ENCODE measurements around the gene CT55.

The CT55 gene

DNA sequence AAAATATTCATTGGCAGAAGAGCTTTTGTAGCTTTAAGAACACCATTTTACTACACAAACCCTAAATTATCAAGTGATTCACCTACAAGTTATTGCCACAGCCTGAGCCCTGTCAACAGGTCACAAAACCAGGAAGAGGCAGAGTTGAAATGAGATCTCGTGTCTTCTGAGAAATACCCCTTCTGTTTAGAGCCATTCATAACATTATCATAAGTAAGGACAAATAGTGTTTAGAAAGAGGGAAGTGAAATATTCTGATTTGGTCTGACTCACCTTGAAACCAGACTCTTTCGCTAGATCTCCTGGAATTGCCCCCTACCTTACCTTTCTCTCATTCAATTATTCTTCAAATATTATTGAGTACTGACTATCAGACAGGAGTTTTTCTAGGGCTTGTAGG, 56.8 kb downstream of the CT55 start:
- DNase-seq (ENCODE audit: low read depth): peak; percentile 44
- TF ChIP-seq, protein P1, sequence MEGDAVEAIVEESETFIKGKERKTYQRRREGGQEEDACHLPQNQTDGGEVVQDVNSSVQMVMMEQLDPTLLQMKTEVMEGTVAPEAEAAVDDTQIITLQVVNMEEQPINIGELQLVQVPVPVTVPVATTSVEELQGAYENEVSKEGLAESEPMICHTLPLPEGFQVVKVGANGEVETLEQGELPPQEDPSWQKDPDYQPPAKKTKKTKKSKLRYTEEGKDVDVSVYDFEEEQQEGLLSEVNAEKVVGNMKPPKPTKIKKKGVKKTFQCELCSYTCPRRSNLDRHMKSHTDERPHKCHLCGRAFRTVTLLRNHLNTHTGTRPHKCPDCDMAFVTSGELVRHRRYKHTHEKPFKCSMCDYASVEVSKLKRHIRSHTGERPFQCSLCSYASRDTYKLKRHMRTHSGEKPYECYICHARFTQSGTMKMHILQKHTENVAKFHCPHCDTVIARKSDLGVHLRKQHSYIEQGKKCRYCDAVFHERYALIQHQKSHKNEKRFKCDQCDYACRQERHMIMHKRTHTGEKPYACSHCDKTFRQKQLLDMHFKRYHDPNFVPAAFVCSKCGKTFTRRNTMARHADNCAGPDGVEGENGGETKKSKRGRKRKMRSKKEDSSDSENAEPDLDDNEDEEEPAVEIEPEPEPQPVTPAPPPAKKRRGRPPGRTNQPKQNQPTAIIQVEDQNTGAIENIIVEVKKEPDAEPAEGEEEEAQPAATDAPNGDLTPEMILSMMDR (IDR thresholded peaks at IDR 0.05; ENCODE audit: low read depth, low read length, missing control alignments): no peak
- no peak overlapping the region for H3K4me3 ChIP-seq (ENCODE audit: low read depth, low read length)

DNA sequence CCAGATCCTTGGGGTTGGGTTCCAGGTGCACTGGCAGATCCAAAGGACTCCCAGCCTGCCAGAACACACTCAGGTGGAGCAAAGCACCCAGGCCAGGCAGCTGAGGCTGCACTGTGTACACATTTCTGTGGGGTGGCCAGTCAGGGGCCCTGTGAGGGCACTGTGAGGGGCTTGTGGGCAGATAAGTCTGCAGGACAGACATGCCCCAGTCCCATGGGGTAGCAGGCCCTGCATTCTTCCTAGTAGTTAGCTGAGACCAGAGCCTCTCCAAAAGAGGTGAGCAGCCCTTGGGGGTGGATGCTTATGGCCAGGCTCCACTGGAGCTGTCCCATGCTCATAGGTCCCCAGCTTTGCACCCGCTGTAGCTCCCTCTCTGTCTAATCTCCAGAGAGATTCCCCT, 58.5 kb downstream of the CT55 start:
- TF ChIP-seq, protein P1 (IDR thresholded peaks at IDR 0.05; ENCODE audit: low read depth, low read length, missing control alignments): no peak
- no peak overlapping the region for H3K4me3 ChIP-seq (ENCODE audit: low read depth, low read length)
- no peak for DNase-seq (ENCODE audit: low read depth)

DNA sequence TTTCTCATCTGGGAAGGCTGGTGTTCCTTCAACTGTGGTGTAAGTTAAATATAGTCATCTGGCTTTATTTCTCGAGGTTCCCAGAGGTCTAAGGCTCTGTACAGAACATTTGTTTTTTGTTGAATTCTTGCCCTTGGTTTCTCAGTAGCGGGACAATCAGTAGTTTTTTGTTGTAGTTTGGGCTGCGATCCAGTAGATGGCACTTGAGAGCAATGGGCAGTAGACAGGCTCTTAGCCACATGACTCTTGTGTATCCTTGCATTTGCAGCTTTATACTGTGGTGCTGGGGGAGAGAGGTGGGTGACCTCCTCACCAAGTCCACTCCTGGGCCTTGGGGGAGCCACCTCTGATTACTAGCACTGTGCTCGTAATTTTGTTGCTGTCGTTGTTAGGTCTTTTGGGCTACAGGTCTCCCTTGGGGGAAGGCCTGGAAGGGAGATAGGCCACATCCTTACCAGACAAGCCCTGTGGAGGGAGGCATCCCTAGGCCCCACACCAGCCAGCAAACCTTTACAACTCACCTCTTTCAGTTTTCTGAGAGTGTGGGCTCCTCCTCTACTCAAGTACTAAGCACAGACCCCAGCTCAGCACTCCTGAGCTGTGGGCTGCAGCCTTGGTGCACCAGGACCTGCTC, 59.0 kb downstream of the CT55 start:
- H3K4me3 ChIP-seq (ENCODE audit: low read depth, low read length): no peak overlapping the region
- TF ChIP-seq, protein P1 (IDR thresholded peaks at IDR 0.05; ENCODE audit: low read depth, low read length, missing control alignments): peak; percentile 73
- no peak for DNase-seq (ENCODE audit: low read depth)

DNA sequence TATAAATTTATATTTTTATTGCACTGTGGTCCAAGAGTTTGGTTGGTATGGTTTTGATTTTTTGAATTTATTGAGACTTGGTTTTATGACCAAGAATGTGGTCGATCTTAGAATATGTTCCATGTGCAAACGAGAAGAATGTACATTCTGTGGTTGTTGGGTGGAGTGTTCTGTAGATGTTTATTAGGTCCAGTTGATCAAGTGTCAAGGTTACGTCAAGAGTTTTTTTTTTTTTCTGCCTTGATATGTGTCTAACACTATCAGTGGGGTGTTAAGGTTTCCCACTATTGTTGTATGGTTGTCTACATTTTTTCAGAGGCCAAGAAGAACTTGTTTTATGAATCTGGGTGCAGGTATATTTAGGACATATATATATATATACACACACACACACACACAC, 61.6 kb downstream of the CT55 start:
- TF ChIP-seq, protein P1 (IDR thresholded peaks at IDR 0.05; ENCODE audit: low read depth, low read length, missing control alignments): no peak
- no peak for DNase-seq (ENCODE audit: low read depth)

More for the DNA sequence above, 61.6 kb downstream of the CT55 start:
- H3K4me3 ChIP-seq (ENCODE audit: low read depth, low read length): no peak overlapping the region
